Measurements from ENCODE around the gene DYDC1.

DYDC1 gene

DNA sequence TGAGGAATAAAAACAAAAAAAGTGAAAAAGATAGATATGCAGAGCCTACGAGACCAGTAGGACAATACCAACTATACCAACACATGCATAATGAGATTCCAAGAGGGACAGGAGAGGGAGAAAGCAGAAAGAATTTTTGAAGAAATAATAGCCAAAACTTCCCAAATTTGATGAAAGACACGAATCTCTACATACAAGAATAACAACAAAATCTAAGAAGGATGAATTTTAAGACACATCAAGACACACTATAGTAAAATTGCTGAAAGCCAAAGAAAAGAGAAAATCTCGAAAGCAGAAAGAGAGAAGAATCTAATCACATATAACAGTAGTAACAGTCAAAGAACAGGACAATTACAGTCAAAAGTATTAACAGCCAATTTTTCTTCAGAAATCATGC, 59.6 kb downstream of the DYDC1 start:
- DNase-seq (ENCODE audit: insufficient read length) (no peak), FAIRE-seq (no peak)
- TF ChIP-seq POLR2AphosphoS5 (IDR thresholded peaks at IDR 0.05; ENCODE audit: low read depth, low read length) (no peak), POLR2A (IDR thresholded peaks at IDR 0.05; ENCODE audit: low read depth, low read length) (no peak), TAF1 (IDR thresholded peaks at IDR 0.05; ENCODE audit: borderline replicate concordance, low read depth, low read length) (no peak)

- FAIRE-seq (no peak), DNase-seq (ENCODE audit: insufficient read length) (no peak)
- TF ChIP-seq POLR2AphosphoS5 (IDR thresholded peaks at IDR 0.05; ENCODE audit: low read depth, low read length) (no peak), POLR2A (IDR thresholded peaks at IDR 0.05; ENCODE audit: low read depth, low read length) (no peak), TAF1 (IDR thresholded peaks at IDR 0.05; ENCODE audit: borderline replicate concordance, low read depth, low read length) (no peak)
Observed at GRCh38 chr10:80292607-80293239, 63.8 kb downstream of the DYDC1 start.

DNA sequence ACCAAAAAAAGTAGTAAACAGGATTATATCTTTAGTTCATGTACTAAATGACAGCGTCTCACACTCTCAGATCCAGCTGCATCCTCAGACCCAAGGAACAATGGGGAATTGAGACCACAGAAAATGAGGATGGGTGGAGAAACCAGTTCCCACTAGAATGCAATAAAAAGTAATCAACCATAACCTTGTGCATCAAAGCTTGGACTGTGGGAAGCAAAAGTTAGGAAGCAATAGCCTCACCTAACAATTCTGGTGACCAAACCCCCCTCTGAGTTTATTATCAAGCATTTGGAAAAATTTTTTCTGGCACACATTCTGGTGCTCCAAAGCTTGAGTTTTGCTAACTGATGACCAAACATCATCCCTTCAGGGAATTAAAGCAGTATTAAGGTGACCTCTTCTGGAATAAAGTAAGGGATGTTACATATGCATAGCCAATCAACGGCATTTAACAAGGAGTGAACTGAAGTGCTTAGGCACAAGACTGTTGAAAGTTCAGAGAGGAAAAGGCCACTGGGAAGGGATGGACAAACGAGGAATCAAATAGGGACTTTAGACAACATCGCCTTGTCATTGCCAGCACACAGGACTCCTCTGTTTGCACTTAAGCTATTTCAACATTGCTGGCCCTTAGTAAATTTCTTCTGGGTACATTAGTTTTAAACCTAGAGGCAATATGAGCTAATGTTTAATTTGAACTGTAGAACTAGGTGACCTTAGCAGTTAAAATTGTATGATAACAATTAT, 65.9 kb downstream of the DYDC1 start:
- DNase-seq (ENCODE audit: insufficient read length) (no peak), FAIRE-seq (no peak)
- TF ChIP-seq POLR2AphosphoS5 (IDR thresholded peaks at IDR 0.05; ENCODE audit: low read depth, low read length) (no peak), TAF1 (IDR thresholded peaks at IDR 0.05; ENCODE audit: borderline replicate concordance, low read depth, low read length) (no peak), POLR2A (IDR thresholded peaks at IDR 0.05; ENCODE audit: low read depth, low read length) (no peak)

DNA sequence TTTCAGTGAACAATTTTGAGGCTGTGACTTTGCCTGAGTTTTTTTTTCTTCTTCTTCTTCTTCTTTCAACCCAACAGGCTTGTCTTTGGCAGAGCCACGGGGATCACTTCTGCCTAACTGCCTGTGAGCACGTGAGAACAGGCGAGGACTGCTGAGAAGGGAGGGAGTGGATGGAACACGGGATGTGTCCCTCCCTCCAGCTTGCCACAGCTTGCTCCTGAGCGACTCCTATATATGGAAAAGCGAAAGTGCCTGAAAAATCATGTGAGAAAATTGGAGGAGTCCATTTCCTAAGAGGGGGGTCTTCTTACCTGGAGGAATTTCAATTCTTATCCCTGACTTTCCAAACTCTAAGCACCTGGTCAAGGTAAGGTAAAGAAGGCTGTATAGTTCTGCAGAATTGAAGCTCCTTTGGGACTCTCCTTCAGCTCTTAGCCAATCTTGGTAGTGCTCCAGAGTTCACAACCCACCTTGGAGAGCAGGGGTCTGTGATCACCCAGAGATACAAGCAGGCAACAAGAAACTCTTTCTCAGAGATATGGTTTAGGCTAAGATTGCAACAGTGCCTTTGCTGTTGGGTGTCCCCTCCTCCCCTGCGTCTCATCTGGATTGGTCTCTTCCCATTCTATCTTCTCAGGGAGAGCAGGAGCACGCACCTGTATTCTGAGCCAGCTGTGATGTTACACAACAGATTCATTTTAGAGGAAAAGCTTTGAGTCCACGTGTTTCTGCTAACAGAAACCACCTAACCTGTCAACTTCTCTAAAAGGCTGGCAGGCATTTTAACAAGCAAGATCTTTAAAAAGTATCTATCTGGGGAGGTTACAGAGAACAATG, 66.9 kb downstream of the DYDC1 start, which contains the start of gene MAT1A:
Gene MAT1A (minus strand): TSS at position 208 of the 837 bp plus-strand sequence. CDS start 235 bp downstream, outside the sequence.
- FAIRE-seq (no peak), DNase-seq (ENCODE audit: insufficient read length) (no peak)
- no peak for TF ChIP-seq POLR2AphosphoS5 (IDR thresholded peaks at IDR 0.05; ENCODE audit: low read depth, low read length)
- TF ChIP-seq POLR2A (IDR thresholded peaks at IDR 0.05; ENCODE audit: low read depth, low read length), result no peak
- TF ChIP-seq TAF1 (IDR thresholded peaks at IDR 0.05; ENCODE audit: borderline replicate concordance, low read depth, low read length), result no peak

- TF ChIP-seq TAF1 (IDR thresholded peaks at IDR 0.05; ENCODE audit: borderline replicate concordance, low read depth, low read length) (no peak), POLR2A (IDR thresholded peaks at IDR 0.05; ENCODE audit: low read depth, low read length) (no peak), POLR2AphosphoS5 (IDR thresholded peaks at IDR 0.05; ENCODE audit: low read depth, low read length) (no peak)
- FAIRE-seq (no peak), DNase-seq (ENCODE audit: insufficient read length) (no peak)
Observed at GRCh38 chr10:80288849-80289248, 67.7 kb downstream of the DYDC1 start.
